ENCODE measurements around the gene RHBDF2.

Gene RHBDF2

GRCh38 chr17:76452660-76453430 lies 48.4 kb downstream of the RHBDF2 start, which contains the start of gene UBE2O:
Gene UBE2O, minus strand, starts transcription at chr17:76453152. Its CDS starts 11 bp downstream, at chr17:76453141.
- peak; percentile 85 for DNase-seq

- no peak for DNase-seq
These were observed 49.0 kb downstream of the RHBDF2 start for GRCh38 chr17:76452127-76452659.

- DNase-seq = no peak
These were observed 49.7 kb downstream of the RHBDF2 start for GRCh38 chr17:76451506-76451905.

GRCh38 chr17:76449126-76449525 lies 52.1 kb downstream of the RHBDF2 start:
- DNase-seq = no peak

GRCh38 chr17:76447931-76448652 lies 53.1 kb downstream of the RHBDF2 start:
- DNase-seq = no peak

GRCh38 chr17:76446449-76447231 lies 54.6 kb downstream of the RHBDF2 start:
- no peak for DNase-seq

GRCh38 chr17:76445697-76446448 lies 55.4 kb downstream of the RHBDF2 start:
- DNase-seq = no peak

GRCh38 chr17:76444518-76445311 lies 56.5 kb downstream of the RHBDF2 start:
- no peak for DNase-seq

- no peak for DNase-seq
These were observed 58.6 kb downstream of the RHBDF2 start for GRCh38 chr17:76442341-76443338.

- no peak for DNase-seq
These were observed 59.4 kb downstream of the RHBDF2 start for GRCh38 chr17:76441686-76442340.

GRCh38 chr17:76440751-76441362 lies 60.4 kb downstream of the RHBDF2 start:
- DNase-seq = no peak

GRCh38 chr17:76439314-76439928 lies 61.8 kb downstream of the RHBDF2 start:
- no peak for DNase-seq

GRCh38 chr17:76438906-76439305 lies 62.3 kb downstream of the RHBDF2 start:
- no peak for DNase-seq

- no peak for DNase-seq
These were observed 63.5 kb downstream of the RHBDF2 start for GRCh38 chr17:76437467-76438402.

GRCh38 chr17:76435751-76436150 lies 65.5 kb downstream of the RHBDF2 start:
- DNase-seq = no peak

GRCh38 chr17:76434870-76435269 lies 66.4 kb downstream of the RHBDF2 start:
- DNase-seq = no peak

- no peak for DNase-seq
These were observed 67.5 kb downstream of the RHBDF2 start for GRCh38 chr17:76433693-76434092.
